Coronary artery (tissue), 2 donors: Measurements from ENCODE around the gene DOK7.

Experiments used
- DNase-seq: peaks from one replicate; pipeline ENCODE4 v3.0.0-alpha.2; 2017; ENCODE audit warnings: low spot score
- H3K27ac ChIP-seq, 2 donors: fragments of 200-600 bp; sonication (generic); one replicate each; pipeline ENCODE4 v1.5.1; 2016 to 2019
- H3K4me3 ChIP-seq: fragments of 200-600 bp; sonication (generic); 2 replicates; pipeline ENCODE4 v1.5.1; 2016; ENCODE audit warnings: mild to moderate bottlenecking, moderate library complexity
- TF ChIP-seq, protein P1 (sequence below): fragments of 200-600 bp; sonication (generic); IDR thresholded peaks from one replicate; pipeline ENCODE4 v1.5.1; 2019; ENCODE audit warnings: antibody characterized with exemption

Gene DOK7

DNA sequence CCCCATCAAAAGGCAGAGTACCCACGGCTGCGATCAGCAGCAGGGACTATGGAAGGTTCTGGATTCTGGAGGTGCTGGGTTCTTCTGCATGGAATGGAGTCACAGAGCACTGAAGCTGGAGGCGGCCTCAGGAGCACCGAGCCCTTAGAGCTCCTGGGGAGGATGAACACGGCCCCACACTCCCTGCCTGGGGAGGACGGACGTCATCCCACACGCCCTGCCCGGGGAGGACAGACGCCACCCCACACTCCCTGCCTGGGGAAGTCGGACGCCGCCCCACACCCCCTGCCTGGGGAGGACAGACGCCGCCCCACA lies 59.2 kb downstream of the DOK7 start:
- DNase-seq, result no peak
- no peak overlapping the region for H3K4me3 ChIP-seq

GRCh38 chr4:3522651-3523050 lies 59.5 kb downstream of the DOK7 start:
- no peak overlapping the region for H3K27ac ChIP-seq
- no peak for DNase-seq
- TF ChIP-seq, protein P1, sequence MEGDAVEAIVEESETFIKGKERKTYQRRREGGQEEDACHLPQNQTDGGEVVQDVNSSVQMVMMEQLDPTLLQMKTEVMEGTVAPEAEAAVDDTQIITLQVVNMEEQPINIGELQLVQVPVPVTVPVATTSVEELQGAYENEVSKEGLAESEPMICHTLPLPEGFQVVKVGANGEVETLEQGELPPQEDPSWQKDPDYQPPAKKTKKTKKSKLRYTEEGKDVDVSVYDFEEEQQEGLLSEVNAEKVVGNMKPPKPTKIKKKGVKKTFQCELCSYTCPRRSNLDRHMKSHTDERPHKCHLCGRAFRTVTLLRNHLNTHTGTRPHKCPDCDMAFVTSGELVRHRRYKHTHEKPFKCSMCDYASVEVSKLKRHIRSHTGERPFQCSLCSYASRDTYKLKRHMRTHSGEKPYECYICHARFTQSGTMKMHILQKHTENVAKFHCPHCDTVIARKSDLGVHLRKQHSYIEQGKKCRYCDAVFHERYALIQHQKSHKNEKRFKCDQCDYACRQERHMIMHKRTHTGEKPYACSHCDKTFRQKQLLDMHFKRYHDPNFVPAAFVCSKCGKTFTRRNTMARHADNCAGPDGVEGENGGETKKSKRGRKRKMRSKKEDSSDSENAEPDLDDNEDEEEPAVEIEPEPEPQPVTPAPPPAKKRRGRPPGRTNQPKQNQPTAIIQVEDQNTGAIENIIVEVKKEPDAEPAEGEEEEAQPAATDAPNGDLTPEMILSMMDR, result no peak
- H3K4me3 ChIP-seq, result no peak overlapping the region

More for the DNA sequence above, 59.2 kb downstream of the DOK7 start:
- no peak overlapping the region for H3K27ac ChIP-seq
- TF ChIP-seq, protein P1, result no peak

DNA sequence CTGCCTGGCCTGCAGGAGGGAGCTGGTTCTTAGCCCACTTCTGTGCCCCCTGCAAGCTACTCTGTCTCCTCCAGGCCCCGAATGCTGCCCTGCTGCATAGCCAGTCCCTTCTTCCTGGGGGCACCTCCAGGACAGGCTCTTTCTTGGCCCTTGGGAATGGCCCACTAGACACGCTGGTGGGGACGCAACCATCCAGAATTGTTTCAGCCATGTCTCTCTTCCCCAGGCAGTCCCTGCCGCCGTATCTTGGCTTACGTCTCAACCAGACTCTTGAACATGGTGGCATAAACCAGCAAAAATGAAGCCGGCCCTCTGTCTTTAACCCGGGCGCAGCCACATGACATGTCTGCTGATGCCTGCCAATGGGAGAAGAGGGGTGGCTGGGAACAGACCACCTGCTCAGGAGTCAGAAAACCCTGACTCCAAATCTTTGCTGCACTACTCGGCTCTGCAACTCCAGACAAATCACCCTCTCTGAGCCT lies 60.1 kb downstream of the DOK7 start:
- Histone ChIP-seq H3K4me3 (no peak overlapping the region), H3K27ac (no peak overlapping the region)
- TF ChIP-seq, protein P1, result no peak
- DNase-seq, result no peak

DNA sequence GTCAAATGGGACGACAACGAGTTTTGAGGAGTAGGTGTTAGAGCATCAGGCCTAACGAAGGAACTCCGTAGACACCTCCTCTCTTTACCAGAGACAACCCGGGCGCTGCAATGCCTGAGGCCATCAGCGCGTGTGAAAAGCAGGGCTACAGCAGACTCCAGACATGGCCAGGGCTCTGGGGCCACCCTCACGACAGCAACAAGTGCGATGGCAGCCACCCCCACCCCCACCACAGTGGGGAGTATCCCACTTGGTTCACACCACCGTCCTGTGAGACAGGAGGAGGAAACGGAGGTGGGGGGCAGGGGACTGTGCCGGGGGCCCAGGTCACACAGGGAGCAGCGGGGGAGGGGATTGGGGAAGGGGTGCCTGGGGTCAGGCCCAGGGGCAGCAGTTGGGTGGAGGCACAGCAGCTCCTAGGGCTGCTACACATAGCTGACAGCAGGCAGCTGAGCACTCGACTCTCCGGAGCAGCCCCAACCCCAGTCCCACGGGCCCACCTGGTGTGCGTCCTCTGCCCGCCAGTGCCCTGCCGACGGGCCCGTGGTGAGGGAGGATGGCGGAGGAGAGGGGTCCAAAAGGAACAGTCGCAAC lies 60.6 kb downstream of the DOK7 start:
- no peak overlapping the region for H3K27ac ChIP-seq
- DNase-seq, result no peak
- no peak overlapping the region for H3K4me3 ChIP-seq
- TF ChIP-seq, protein P1, result no peak

DNA sequence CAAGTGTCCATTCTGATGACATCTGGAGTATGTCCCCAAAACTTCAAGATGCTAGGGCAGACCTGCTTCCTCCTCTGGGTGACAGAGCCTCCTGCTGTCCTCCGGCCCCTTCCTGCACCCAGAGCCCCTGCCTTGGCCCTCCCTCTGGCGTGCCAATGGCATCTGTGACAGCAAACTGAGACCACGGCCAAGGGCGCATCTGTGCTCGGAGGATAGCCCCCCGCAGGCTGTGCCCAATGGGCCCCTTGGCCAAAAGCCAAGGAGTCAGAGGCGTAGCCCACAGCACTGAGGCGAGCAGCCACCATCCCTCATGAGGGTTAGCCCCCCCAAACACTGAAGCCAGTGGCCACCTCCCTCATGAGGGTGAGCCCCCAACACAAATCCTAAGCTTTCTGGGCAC lies 61.2 kb downstream of the DOK7 start:
- DNase-seq, result no peak

DNA sequence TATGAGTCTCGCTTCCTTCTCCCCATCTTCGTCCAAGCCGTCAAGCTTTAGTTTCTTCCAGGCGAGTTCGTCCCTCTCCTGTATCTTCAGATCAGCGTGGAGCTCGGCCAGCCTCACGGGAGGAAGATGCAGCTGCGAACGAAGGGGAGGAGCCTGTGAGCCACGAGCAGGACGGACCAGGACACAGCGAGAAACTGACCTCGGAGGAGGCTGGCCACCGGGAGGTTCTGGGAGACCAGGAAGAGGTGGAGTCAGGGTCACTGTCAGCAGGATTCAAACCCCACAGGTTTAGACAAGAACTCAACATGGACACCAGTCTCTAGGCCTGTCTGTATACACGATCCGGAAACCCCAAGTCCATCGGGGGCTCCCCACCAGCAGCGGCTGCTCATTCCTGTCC lies 61.8 kb downstream of the DOK7 start:
- DNase-seq, result no peak
- TF ChIP-seq, protein P1, result no peak
- Histone ChIP-seq H3K4me3 (no peak overlapping the region), H3K27ac (no peak overlapping the region)

More for the DNA sequence above, 61.2 kb downstream of the DOK7 start:
- Histone ChIP-seq H3K27ac (no peak overlapping the region), H3K4me3 (no peak overlapping the region)
- TF ChIP-seq, protein P1, result no peak
